GM12878 (cell line): ENCODE measurements around the gene IRF4. TPM values are rescaled to one million over a fixed set of nuclear protein-coding genes. Genes with fewer than 3 reads are reported as not detected.

ENCODE experiments used
- ATAC-seq: fragments of 200-7000 bp; cut with Tn5 transposase; 3 replicates; pipeline ENCODE4 v1.9.1; 2020; ENCODE audit warnings: mild to moderate bottlenecking, moderate library complexity
- BruUV-seq: library from RNA; stranded (reverse); fragments of 400-500 nt; replicated peaks from 2 replicates; lab custom pipeline; 2021; lab: Mats Ljungman, UMichigan
- CTCF ChIA-PET: fragments of 300-600 bp; sonication (Branson Sonifier 250); formaldehyde crosslinking; extraction: SDS; loops from one replicate; lab custom pipeline; 2021; ENCODE audit warnings: inconsistent platforms; lab: Yijun Ruan, JAX
- POLR2A ChIA-PET: fragments of 350-600 bp; formaldehyde crosslinking; extraction: SDS; loops from one replicate; lab custom pipeline; 2021; ENCODE audit warnings: inconsistent platforms; lab: Charles Lee
- RAD21 ChIA-PET: fragments of 300-600 bp; sonication (Branson Sonifier 250); formaldehyde crosslinking; loops from one replicate; lab custom pipeline; 2023; ENCODE audit warnings: antibody characterized with exemption; ENCODE audit not compliant: unreplicated experiment; lab: Charles Lee
- SMC1A ChIA-PET: fragments of 300-600 bp; sonication (Branson Sonifier 250); formaldehyde crosslinking; loops from one replicate; lab custom pipeline; 2023; ENCODE audit not compliant: unreplicated experiment, uncharacterized antibody; lab: Charles Lee
- DNase-seq: peaks from one replicate; pipeline ENCODE4 v3.0.0-alpha.2; 2011; ENCODE audit warnings: low read depth, low spot score
- FAIRE-seq: peaks from 3 replicates; lab custom pipeline; 2011; peaks lifted over from hg19 to GRCh38; lab: Jason Lieb, UNC
- H2AFZ ChIP-seq: 2 replicates; pipeline ENCODE4 v1.6.0; 2011; ENCODE audit warnings: low read depth, low read length, control low read depth; ENCODE audit not compliant: control insufficient read depth
- H3K27ac ChIP-seq: 2 replicates; pipeline ENCODE4 v1.5.1; 2011; ENCODE audit warnings: control low read depth; ENCODE audit not compliant: control insufficient read depth, insufficient read depth
- H3K27me3 ChIP-seq, 2 experiments: replicated peaks in 1 of 2; 2 replicates each; pipeline versions ENCODE4 v1.6.0 to v1.6.1; 2011; ENCODE audit warnings: low read length in 1 of 2; ENCODE audit not compliant: control insufficient read depth in 2 of 2, insufficient read depth in 2 of 2
- H3K36me3 ChIP-seq, 2 experiments: 2 replicates each; pipeline ENCODE4 v1.5.1; 2011; ENCODE audit warnings: low read length in 1 of 2; ENCODE audit not compliant: control insufficient read depth in 2 of 2, insufficient read depth in 2 of 2
- H3K4me1 ChIP-seq: 2 replicates; pipeline ENCODE4 v1.6.1; 2011; ENCODE audit warnings: mild to moderate bottlenecking, low read length, moderate library complexity, mixed read lengths; ENCODE audit not compliant: control insufficient read depth, insufficient read depth
- H3K4me2 ChIP-seq: 2 replicates; pipeline ENCODE4 v1.6.0; 2011; ENCODE audit warnings: control low read depth; ENCODE audit not compliant: control insufficient read depth, insufficient read depth
- H3K4me3 ChIP-seq: fragments of 200-600 bp; sonication (generic); 2 replicates; pipeline ENCODE4 v1.5.1; 2016
- H3K79me2 ChIP-seq: 2 replicates; pipeline ENCODE4 v1.6.0; 2011; ENCODE audit warnings: low read length; ENCODE audit not compliant: control insufficient read depth, insufficient read depth
- H3K9ac ChIP-seq: 2 replicates; pipeline ENCODE4 v1.8.0; 2011; ENCODE audit warnings: low read length, control low read depth, mixed read lengths; ENCODE audit not compliant: control insufficient read depth, insufficient read depth
- H3K9me3 ChIP-seq: replicated peaks from 3 replicates; pipeline ENCODE4 v1.5.1; 2011; ENCODE audit warnings: mild to moderate bottlenecking, low read length; ENCODE audit not compliant: control insufficient read depth, insufficient read depth
- H4K20me1 ChIP-seq: 2 replicates; pipeline ENCODE4 v1.6.0; 2011; ENCODE audit not compliant: control insufficient read depth, insufficient read depth
- CTCF ChIP-seq, 3 experiments: IDR thresholded peaks in 2 of 3; conservative IDR thresholded peaks in 1 of 3; 2 replicates each; pipeline ENCODE4 v1.5.1; 2011; ENCODE audit warnings: low read depth in 3 of 3, low read length in 3 of 3, mild to moderate bottlenecking in 3 of 3, control low read depth in 2 of 3, moderate library complexity in 2 of 3, inconsistent platforms in 1 of 3, mixed read lengths in 1 of 3; ENCODE audit not compliant: control insufficient read depth in 2 of 3, insufficient read depth in 1 of 3; ENCODE audit errors: extremely low read depth in 1 of 3
- PKNOX1 ChIP-seq: fragments of 450-650 bp; IDR thresholded peaks from 2 replicates; pipeline ENCODE4 v1.6.1; 2016; ENCODE audit warnings: mild to moderate bottlenecking
- SMC3 ChIP-seq: IDR thresholded peaks from 2 replicates; pipeline ENCODE4 v1.6.1; 2011; ENCODE audit warnings: low read length, improper control_type of control experiment, borderline replicate concordance
- WGBS: methylation state at CpG from one replicate; pipeline ENCODE4 v1.1.6; 2016; ENCODE audit warnings: low lambda C conversion rate; ENCODE audit not compliant: insufficient replicate concordance, insufficient coverage; ENCODE audit errors: missing lambda C conversion rate; 5-methylcytosine and 5-hydroxymethylcytosine counted together
- in situ Hi-C: fragments of 300-500 bp; cut with MboI; formaldehyde crosslinking; loops from 9 replicates; pipeline ENCODE4 v1.14.3; 2018; ENCODE audit warnings: mixed read lengths
- intact Hi-C: fragments of 100-400 bp; cut with micrococcal nuclease; formaldehyde crosslinking; loops from one replicate; pipeline ENCODE4 v1.14.2; 2022; ENCODE audit not compliant: unreplicated experiment
- polyA plus RNA-seq, 11 experiments: library from polyadenylated mRNA; depleted of rRNA in 4 of 11; unstranded in 6 of 11; stranded (reverse) in 5 of 11; fragments of >200 nt; fragmentation: Nextera tagmentation in 4 of 11; fragmentation: Illumina TruSeq in 1 of 11; extraction: Ambion mirVana in 4 of 11; extraction: Trizol in 1 of 11; gene quantifications; 1 replicate in 1 of 11; 2 replicates in 10 of 11; pipeline versions ENCODE4 v1.2.1 to v1.2.3, GENCODE V29; 2011 to 2016; ENCODE audit warnings: inconsistent platforms in 2 of 11, missing spikeins in 2 of 11, low read depth in 1 of 11
- total RNA-seq, 4 experiments: library from RNA; depleted of rRNA in 3 of 4; stranded (reverse); fragments of >200 nt in 3 of 4; fragmentation: Illumina TruSeq in 1 of 4; extraction: Trizol in 1 of 4; gene quantifications; 2 replicates each; pipeline versions ENCODE4 v1.2.1 to v1.2.3, GENCODE V29; 2013 to 2021

IRF4 gene
- total and polyA plus RNA-seq, 10 of the 15 experiments (the other 5 are each of a cell fraction or from before 2014, with no cell fraction given) = 50.0 to 495 (median 257) TPM

GRCh38 chr6:350371-350770, 41.2 kb upstream of the IRF4 start:
- ChIA-PET CTCF (interaction anchor here (0.6 to 4.9 kb wide), 12 partner anchors 8 to 202 kb away, joined by 3 to 34 read pairs (median 5); no protein-coding TSS in a partner anchor), POLR2A (interaction anchor here (1.1 to 9.1 kb wide), 6 partner anchors 10 to 41 kb away, joined by 4 to 81 read pairs (median 8); no protein-coding TSS in a partner anchor), SMC1A (interaction anchor here (0.9 to 10.4 kb wide), 15 partner anchors 11 to 174 kb away, joined by 3 to 106 read pairs (median 4); no protein-coding TSS in a partner anchor), RAD21 (interaction anchor here (0.9 to 4.9 kb wide), 13 partner anchors 8 to 132 kb away, joined by 3 to 17 read pairs (median 5); no protein-coding TSS in a partner anchor)
- TSS peak; percentile 17 for BruUV-seq
- Histone ChIP-seq H3K27me3 (no peaks in the 10 kb centered on the region), H3K4me1 (peaks cover 45% of the 10 kb centered on the region), H3K36me3 (peaks cover 34 to 50% of the 10 kb centered on the region in 2 experiments), H4K20me1 (no peaks in the 10 kb centered on the region), H3K9ac (no peak overlapping the region), H3K79me2 (peaks cover 11% of the 10 kb centered on the region), H2AFZ (no peak overlapping the region), H3K4me3 (no peak overlapping the region), H3K4me2 (no peak overlapping the region), H3K27ac (no peak overlapping the region), H3K9me3 (no peaks in the 10 kb centered on the region)
- in situ Hi-C loops (no loop called here), intact Hi-C loops (no loop called here)
- FAIRE-seq (no peak), ATAC-seq (no peak), DNase-seq (no peak)
- WGBS = 85% methylated on average over 9 of the region's 9 CpGs
- no peak for TF ChIP-seq PKNOX1

GRCh38 chr6:351011-351866, 40.3 kb upstream of the IRF4 start:
- intact Hi-C loops (no loop called here), in situ Hi-C loops (no loop called here)
- ChIA-PET CTCF (interaction anchor here (0.8 to 4.9 kb wide), 15 partner anchors 9 to 163 kb away, joined by 3 to 34 read pairs (median 4); no protein-coding TSS in a partner anchor), SMC1A (interaction anchor here (0.9 to 10.4 kb wide), 16 partner anchors 12 to 173 kb away, joined by 3 to 106 read pairs (median 4); partner anchors contain the start of gene IRF4), POLR2A (interaction anchor here (0.5 to 9.1 kb wide), 6 partner anchors 9 to 1061 kb away, joined by 3 to 81 read pairs (median 7); no protein-coding TSS in a partner anchor), RAD21 (interaction anchor here (0.7 to 4.9 kb wide), 14 partner anchors 11 to 133 kb away, joined by 3 to 17 read pairs (median 5); no protein-coding TSS in a partner anchor)
- Histone ChIP-seq H4K20me1 (no peaks in the 10 kb centered on the region), H3K4me3 (no peak overlapping the region), H3K9ac (no peak overlapping the region), H3K36me3 (peaks cover 34 to 42% of the 10 kb centered on the region in 2 experiments), H3K79me2 (peaks cover 8% of the 10 kb centered on the region), H3K4me1 (peaks cover 47% of the 10 kb centered on the region), H3K27me3 (no peaks in the 10 kb centered on the region), H3K9me3 (no peaks in the 10 kb centered on the region), H3K4me2 (no peak overlapping the region), H2AFZ (no peak overlapping the region), H3K27ac (no peak overlapping the region)
- no peak for FAIRE-seq
- BruUV-seq = no TSS peak
- WGBS = 91% methylated on average over 31 of the region's 31 CpGs
- no peak for DNase-seq
- no peak for ATAC-seq
- TF ChIP-seq SMC3 (no peak), CTCF (IDR thresholded peaks at IDR 0.05 in 2 of 3, conservative IDR thresholded peaks at IDR 0.05 in 1 of 3; ENCODE audit: control insufficient read depth in 2 of 3, extremely low read depth in 1 of 3, insufficient read depth in 1 of 3, low read depth in 3 of 3, low read length in 3 of 3) (peak in 2 of 3 experiments; percentile 3 to 10; a peak in 2 of 6 replicates)
